GM19452 (cell line): Measurements from ENCODE around the gene IL3RA.
"Not testable (repeated sequence)": the region's sequence is repeated elsewhere in the genome, so short reads cannot be mapped to it uniquely, and the experiment has no call there.

Experiments used
- ATAC-seq: cut with Tn5 transposase; IDR thresholded peaks from one replicate; pipeline ENCODE4 v1.9.1; 2021; ENCODE audit not compliant: unreplicated experiment

Gene IL3RA

DNA sequence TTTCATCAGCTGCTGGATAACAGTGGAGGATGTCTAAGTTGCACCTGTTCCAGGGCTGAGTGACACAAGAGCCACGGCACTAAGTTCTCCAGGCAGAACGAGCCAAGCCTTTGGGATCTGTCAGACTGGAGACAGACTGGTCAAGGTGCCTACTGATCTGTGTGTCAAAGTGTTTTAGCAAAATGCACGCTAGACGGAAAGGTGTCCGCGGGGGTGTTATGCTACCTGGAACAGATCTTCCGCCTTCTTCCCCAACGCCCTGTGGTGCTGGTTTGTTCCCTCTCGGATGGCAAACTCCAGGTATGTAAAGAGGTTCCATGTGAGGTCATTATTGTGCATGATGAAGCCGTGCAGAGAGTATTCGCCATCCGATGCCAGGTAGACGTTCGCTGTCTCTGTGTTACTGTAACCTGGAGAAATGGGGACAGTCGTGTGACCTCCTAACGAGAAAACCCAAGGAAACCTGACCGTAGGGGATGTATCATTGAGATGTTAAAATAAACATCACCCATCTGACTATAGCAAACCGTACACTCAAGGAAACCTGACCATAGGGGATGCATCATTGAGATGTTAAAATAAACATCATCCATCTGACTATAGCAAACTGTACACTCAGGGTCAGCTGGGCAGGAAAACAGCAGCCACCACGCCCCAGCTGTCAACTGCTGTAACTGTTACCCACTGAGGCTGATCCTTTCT, 85.0 kb downstream of the IL3RA start:
- no peak for ATAC-seq

DNA sequence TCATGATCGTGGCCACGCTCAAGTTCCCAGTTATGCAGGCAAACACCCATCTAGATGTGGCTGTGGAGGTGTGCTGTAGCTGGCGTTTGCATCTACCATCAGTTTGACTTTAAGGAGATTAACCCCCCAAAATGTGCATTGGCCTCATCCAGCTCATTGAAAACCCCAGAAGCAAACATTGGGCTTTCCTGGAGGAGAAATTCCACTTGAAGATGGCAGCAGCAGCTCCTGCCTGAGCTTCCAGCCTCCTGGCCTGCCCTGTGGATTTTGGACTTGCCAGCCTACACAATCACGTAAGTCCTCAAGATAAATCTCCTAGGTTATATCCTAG, 85.5 kb downstream of the IL3RA start:
- ATAC-seq, result no peak

DNA sequence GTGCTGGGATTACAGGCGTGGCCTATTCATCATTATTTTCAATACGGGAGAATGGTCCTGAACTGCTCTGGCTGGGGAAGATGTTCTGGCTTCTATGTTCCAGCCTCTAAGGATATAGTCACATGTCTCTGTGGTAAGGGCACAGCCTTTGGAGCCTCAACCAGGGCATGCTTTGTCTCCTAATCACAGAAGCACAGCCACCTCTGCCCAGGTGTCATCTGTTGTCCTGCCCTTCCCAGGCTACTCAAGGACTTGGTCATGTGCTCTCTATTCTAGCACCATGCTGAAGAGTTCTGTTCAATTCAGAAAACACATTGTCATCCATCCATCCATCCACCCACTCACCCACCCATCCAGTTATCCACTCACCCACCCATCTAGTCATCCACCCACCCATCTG, 86.6 kb downstream of the IL3RA start:
- no peak for ATAC-seq

DNA sequence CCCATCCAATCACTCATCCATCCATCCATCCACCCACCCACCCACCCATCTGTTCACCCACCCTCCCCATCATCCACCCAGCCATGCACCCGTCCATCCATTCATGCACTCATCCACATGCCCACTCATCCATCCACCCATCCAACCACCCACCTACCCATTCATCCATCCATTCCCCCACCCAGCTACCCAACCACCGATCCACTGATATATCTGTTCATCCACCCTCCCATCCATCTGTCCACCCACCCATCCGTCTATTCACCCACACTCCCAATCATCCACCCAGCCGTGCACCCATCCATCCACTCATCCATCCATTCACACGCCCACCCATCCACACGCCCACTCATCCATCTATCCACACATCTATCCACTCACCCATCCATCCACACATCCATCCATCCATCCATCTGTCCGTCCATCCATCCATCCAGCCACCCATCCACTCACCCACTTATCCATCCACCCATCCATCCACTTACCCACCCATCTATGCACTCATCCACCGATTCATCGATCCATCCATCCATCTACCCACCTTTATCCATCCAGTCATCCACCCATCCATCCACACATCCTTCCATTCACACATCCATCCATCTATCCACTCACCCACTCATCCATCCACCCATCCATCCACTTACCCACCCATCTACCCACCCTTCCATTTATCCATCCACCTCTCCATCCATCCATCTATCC, 87.7 kb downstream of the IL3RA start:
- no peak for ATAC-seq

DNA sequence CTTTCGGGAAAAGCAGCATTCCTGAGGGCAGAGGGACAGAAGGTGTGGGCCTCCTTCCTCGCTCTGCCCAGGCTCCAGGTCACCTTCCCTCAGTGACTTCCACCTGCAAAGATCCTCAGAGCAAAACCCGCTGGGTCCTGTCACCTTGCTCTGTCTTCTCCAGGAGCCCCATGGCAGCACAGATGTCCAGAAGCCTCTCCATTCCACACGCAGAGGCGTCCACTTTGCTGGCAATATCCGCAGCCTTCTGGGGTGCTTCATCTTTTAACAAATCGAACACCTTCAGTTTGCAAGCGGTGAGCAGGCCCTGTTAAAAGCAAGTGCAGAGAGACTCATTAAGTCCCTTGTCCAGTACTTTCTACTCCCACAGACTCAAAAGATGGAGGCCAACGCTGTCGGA, 88.8 kb downstream of the IL3RA start:
- ATAC-seq, result no peak

DNA sequence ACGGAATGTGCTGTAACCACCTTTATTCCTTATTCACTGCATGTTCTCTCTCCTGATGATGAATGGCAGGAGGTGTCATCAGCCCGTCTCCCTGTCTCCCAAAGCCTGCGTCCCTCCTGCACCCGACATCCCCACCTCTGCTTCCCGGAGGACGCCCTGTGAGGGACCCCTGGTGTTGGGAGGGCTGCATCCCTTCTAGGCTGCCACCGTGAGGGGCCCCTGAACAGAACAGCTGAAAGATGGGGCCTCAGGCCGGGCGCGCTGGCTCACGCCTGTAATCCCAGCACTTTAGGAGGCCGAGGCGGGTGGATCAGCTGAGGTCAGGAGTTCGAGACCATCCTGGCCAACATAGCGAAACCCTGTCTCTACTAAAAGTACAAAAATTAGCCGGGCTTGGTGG, 89.7 kb downstream of the IL3RA start:
- not testable (repeated sequence) for ATAC-seq

DNA sequence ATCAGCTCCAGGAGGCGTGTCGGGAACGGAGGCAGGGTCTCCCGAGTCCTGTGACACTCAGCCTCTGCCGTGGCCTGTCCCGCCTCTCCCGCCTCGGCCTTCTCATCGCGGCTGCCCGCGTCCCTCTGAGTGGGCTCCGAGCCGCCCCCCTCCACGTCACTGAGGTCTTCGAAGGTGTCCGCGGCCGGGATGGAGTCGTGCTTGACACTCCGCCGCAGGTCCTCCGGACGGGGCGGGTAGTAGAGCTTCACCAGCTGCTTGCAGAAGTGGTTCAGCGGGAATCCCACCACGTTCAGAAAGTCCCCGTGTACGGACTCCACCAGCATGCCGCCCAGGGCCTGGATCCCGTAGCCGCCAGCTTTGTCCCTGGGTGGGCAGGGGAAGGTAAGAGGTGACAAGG, 91.2 kb downstream of the IL3RA start:
- no peak for ATAC-seq

DNA sequence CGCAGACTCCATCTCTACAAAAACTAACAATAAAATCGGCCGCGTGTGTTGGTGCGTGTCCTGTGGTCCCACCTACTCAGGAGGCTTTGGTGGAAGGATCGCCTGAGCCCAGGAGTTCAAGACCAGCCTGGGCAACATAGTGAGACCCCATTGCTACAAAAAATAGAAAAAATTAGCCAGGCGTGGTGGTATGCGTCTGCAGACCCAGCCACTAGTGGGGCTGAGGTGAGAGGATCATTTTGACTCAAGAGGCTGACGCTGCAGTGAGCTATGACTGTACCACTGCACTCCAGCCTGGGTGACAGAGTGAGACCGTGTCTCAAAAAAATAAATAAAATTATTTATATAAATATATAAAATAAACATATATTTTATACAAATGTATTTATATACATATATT, 93.9 kb downstream of the IL3RA start:
- ATAC-seq, result no peak
